ENCODE results near the gene PYDC2. TPM values are rescaled to one million over a fixed set of nuclear protein-coding genes. Genes with fewer than 3 reads are reported as not detected.

Gene PYDC2
- total and polyA plus RNA-seq, 2 donors (not counting 3 experiments of a cell fraction or from before 2014, with no cell fraction given): not detected

DNA sequence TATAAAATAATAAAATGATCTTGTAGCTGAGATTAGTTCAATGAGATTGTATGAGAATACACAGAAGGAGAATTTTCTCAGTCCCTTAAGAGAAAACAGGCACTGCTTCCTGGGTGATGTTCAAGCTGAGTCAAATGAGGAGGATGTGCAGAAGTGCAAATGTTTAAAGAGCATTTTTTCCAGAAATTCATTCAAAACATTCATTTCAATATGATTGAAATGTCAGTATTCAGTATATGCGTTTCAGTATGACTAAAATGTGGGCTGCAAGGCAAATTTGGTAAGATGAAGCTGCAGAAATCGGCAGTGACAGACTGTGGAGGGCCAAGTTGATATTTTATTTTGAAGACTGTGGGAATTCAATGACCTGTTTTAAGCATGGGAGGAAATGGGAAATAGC lies 19.3 kb upstream of the PYDC2 start:
- H3K9me1 ChIP-seq (replicated peaks; ENCODE audit: control insufficient read depth, extremely low read depth, insufficient read depth, low read length): no peaks in the 10 kb centered on the region
- no TSS peak for BruUV-seq (replicated peaks)
- H3K27me3 ChIP-seq (ENCODE audit: control insufficient read depth in 2 of 2, insufficient read depth in 2 of 2, low read length in 2 of 2): peaks cover 0 to 2% of the 10 kb centered on the region in 2 experiments
- intact Hi-C loops (cut with micrococcal nuclease): no loop called here
- POLR2A ChIA-PET: no interaction called here
- no peak overlapping the region for H3K4me3 ChIP-seq (replicated peaks in 1 of 3; ENCODE audit: insufficient read depth in 1 of 3, low read depth in 1 of 3, low read length in 3 of 3)
- TF ChIP-seq FOS (IDR thresholded peaks at IDR 0.05; ENCODE audit: borderline replicate concordance, insufficient read depth, low read length) (no peak), JUN (IDR thresholded peaks at IDR 0.05; ENCODE audit: borderline replicate concordance, insufficient read depth, insufficient read length, low read depth) (no peak), EZH2 (IDR thresholded peaks at IDR 0.05; ENCODE audit: borderline replicate concordance, low read depth, low read length, severe bottlenecking) (no peak), POLR2AphosphoS5 (IDR thresholded peaks at IDR 0.05; ENCODE audit: insufficient read depth, low read depth, low read length) (no peak), GATA2 (IDR thresholded peaks at IDR 0.05; ENCODE audit: insufficient read depth, insufficient read length, low read depth, low read length) (no peak), POLR2A (IDR thresholded peaks at IDR 0.05; ENCODE audit: low read depth, low read length) (no peak), MYC (IDR thresholded peaks at IDR 0.05; ENCODE audit: low read depth, low read length) (no peak)
- TF ChIP-seq, protein P1, sequence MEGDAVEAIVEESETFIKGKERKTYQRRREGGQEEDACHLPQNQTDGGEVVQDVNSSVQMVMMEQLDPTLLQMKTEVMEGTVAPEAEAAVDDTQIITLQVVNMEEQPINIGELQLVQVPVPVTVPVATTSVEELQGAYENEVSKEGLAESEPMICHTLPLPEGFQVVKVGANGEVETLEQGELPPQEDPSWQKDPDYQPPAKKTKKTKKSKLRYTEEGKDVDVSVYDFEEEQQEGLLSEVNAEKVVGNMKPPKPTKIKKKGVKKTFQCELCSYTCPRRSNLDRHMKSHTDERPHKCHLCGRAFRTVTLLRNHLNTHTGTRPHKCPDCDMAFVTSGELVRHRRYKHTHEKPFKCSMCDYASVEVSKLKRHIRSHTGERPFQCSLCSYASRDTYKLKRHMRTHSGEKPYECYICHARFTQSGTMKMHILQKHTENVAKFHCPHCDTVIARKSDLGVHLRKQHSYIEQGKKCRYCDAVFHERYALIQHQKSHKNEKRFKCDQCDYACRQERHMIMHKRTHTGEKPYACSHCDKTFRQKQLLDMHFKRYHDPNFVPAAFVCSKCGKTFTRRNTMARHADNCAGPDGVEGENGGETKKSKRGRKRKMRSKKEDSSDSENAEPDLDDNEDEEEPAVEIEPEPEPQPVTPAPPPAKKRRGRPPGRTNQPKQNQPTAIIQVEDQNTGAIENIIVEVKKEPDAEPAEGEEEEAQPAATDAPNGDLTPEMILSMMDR (IDR thresholded peaks at IDR 0.05; ENCODE audit: extremely low read depth in 1 of 2, insufficient read depth in 1 of 2, low read depth in 1 of 2, low read length in 2 of 2): no peak
- TF ChIP-seq, protein P2, sequence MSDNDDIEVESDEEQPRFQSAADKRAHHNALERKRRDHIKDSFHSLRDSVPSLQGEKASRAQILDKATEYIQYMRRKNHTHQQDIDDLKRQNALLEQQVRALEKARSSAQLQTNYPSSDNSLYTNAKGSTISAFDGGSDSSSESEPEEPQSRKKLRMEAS (IDR thresholded peaks at IDR 0.05; ENCODE audit: insufficient read depth, insufficient read length): no peak
- dilution Hi-C loops (cut with MboI; ENCODE audit: extremely low pct_ligation_motif_present, low sequenced_read_pairs): no loop called here
- CTCF ChIA-PET: interaction anchor here (0.9 kb wide), 1 partner anchor 1003 kb away, joined by 3 read pairs; no protein-coding TSS in a partner anchor
- no peaks in the 10 kb centered on the region for H4K20me1 ChIP-seq (replicated peaks; ENCODE audit: control insufficient read depth, extremely low read depth, insufficient read depth, low read length)
- H3K9ac ChIP-seq (replicated peaks; ENCODE audit: extremely low read depth, insufficient read depth, low read length): no peak overlapping the region
- no peak for DNase-seq (ENCODE audit: low read depth, low spot score)
- FAIRE-seq: no peak
- H3K36me3 ChIP-seq (ENCODE audit: control insufficient read depth in 2 of 2, extremely low read depth in 1 of 2, insufficient read depth in 2 of 2, low read length in 2 of 2): no peaks in the 10 kb centered on the region
- H3K4me1 ChIP-seq (ENCODE audit: control insufficient read depth, extremely low read depth, insufficient read depth, low read length): no peaks in the 10 kb centered on the region
- no peaks in the 10 kb centered on the region for H3K79me2 ChIP-seq (ENCODE audit: control insufficient read depth, insufficient read depth, low read length)
- H3K27ac ChIP-seq (ENCODE audit: insufficient read depth, low read depth, low read length): no peak overlapping the region
- no peak overlapping the region for H3K4me2 ChIP-seq (ENCODE audit: insufficient read depth, low read length)
- no peaks in the 10 kb centered on the region for H3K9me3 ChIP-seq (replicated peaks; ENCODE audit: control insufficient read depth, insufficient read depth, low read length)
- H2AFZ ChIP-seq (ENCODE audit: low read depth, low read length): no peak overlapping the region
